Measurements from ENCODE around the gene KRT84. TPM values are rescaled to one million over a fixed set of nuclear protein-coding genes. Genes with fewer than 3 reads are reported as not detected.

The KRT84 gene, protein sequence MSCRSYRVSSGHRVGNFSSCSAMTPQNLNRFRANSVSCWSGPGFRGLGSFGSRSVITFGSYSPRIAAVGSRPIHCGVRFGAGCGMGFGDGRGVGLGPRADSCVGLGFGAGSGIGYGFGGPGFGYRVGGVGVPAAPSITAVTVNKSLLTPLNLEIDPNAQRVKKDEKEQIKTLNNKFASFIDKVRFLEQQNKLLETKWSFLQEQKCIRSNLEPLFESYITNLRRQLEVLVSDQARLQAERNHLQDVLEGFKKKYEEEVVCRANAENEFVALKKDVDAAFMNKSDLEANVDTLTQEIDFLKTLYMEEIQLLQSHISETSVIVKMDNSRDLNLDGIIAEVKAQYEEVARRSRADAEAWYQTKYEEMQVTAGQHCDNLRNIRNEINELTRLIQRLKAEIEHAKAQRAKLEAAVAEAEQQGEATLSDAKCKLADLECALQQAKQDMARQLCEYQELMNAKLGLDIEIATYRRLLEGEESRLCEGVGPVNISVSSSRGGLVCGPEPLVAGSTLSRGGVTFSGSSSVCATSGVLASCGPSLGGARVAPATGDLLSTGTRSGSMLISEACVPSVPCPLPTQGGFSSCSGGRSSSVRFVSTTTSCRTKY
- not detected in 5 replicates for total RNA-seq (2022; extraction: Qiagen RNA extraction)

DNA sequence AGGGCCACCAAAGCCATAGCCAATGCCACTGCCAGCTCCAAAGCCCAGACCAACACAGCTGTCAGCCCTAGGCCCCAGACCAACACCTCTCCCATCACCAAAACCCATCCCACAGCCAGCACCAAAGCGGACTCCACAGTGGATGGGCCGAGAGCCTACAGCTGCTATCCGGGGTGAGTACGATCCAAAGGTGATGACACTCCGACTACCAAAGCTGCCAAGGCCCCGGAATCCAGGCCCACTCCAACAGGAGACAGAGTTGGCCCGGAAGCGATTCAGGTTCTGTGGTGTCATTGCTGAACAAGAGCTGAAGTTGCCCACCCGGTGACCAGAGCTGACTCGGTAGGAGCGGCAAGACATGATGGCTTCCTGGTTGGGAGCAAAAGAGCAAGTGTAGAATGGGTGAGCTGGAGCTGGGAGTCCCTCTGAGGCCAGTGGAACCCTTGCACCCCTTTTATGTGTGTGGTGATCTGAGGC, at the start of gene KRT84:
KRT84 (minus strand) TSS at position 427 of the 477 bp plus-strand sequence; CDS start at position 360, 67 bp downstream.

DNA sequence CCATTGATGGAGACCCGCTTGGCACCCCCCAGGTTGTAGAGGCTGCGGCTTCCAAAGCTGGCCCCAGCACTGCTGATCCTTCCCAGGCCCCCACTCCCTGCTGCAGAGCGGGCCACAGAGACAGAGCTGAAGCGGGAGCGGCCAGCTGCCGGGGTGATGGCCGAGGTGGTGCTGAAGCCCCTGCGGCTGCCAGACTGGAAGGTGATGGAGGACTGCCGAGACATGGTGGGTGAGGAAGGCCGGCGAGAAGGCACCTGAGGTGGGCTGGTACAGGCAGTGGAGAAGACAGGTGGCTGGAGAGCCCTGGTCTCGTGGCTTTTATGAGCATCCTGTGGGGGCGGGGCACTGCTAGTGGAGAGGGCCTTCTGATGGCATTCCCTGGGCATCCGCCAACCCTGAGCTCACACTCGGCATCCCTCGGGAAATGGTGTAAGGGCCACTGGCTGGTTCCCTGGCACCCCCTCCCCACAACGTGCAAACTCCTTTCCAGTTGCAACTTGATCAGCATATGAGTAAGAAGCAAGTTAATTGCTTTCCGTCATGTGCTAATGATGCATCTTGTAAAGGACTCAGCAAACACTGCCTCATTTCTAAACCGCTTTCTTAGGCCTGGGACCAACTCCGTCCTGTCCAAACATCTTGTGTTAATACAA, 48.8 kb upstream of the KRT84 start, which contains the start of gene KRT75:
KRT75 (minus strand) TSS at position 291 of the 653 bp plus-strand sequence; CDS start at position 224, 67 bp downstream.

DNA sequence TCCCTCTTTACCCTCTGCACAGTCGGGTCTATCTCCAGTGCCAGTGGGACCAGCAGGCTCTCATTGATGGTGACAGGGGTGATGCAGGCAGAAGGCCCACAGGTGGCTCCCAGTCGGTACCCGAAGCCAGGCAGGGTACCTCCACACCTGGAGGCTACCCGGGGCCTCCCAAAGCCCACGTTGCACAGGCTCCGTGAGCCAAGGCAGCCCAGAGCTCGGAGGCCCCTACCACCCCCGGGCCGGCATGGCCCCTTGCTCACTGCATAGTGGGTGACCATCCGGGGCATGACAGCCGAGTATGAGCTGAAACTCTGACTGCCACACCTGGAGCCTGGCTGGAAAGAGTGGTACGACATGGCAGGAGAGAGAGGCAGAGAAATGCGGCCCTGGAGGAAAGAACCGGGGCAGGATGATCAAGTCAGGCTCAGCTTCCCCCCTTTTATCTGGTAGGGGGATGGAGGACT, 20.5 kb upstream of the KRT84 start, which contains the start of gene KRT82:
KRT82 (minus strand) TSS at position 414 of the 464 bp plus-strand sequence; CDS start at position 356, 58 bp downstream.

DNA sequence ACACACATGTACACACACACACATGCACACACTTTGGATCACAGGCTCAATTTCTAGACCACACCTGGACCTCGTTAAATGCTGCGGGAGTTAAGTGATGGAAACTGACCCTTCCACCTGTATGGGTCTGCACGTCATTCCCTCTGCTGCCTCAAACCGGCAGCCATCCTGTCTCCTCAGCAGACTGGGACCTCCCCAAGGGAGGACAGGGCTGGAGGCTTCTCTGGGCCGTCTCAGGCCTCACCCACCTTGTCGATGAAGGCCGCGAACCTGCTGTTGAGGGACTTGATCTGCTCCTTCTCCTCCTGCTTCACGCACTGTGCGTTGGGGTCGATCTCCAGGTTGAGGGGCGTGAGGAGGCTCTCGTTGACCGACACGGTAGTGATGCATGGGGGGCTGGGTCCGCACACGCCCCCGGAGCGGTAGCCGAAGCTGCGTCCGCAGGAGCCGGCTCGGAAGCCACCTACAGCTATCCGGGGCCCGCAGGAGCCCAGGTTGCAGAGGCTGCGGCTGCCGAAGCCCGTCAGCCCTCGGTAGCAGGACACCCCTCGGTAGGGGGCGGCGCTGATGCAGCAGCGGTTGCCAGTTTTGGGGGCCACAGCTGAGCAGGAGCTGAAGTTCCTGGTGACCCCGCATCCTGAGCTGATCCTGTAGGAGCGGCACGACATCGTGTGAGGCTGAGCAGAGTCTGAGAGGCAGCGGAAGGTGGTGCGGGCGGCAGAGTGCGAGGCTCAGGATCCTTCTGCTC, 18.5 kb downstream of the KRT84 start, which contains the start of gene KRT85:
KRT85 (minus strand) TSS at position 744 of the 748 bp plus-strand sequence; CDS start at position 668, 76 bp downstream.

Other genes with a start within 250 kb of the KRT84 start
- gene KRT80, start 193.6 kb downstream of the KRT84 start, total RNA-seq (2022; extraction: Qiagen RNA extraction) = 32.8 to 47.3 TPM (median 38.9 TPM) in 5 replicates
- 5,269 to 6,220 TPM (median 5,903 TPM) in 5 replicates for gene KRT7, start 152.4 kb downstream of the KRT84 start, total RNA-seq (2022; extraction: Qiagen RNA extraction)
- gene KRT86, start 111.0 kb downstream of the KRT84 start, total RNA-seq (2022; extraction: Qiagen RNA extraction) = 30.0 to 47.3 TPM (median 45.3 TPM) in 5 replicates
- 3,224 to 4,157 TPM (median 4,024 TPM) in 5 replicates for gene KRT81, start 94.1 kb downstream of the KRT84 start, total RNA-seq (2022; extraction: Qiagen RNA extraction)
- 3.3 to 6.3 TPM (median 5.5 TPM) in 5 replicates for gene KRT83, start 64.3 kb downstream of the KRT84 start, total RNA-seq (2022; extraction: Qiagen RNA extraction)
- gene KRT85, start 18.2 kb downstream of the KRT84 start, total RNA-seq (2022; extraction: Qiagen RNA extraction) = 0.05 to 0.10 TPM in 2 of 5 replicates, not detected in the others
- not detected in 5 replicates for gene KRT82, start 20.7 kb upstream of the KRT84 start, total RNA-seq (2022; extraction: Qiagen RNA extraction)
- gene KRT75, start 48.7 kb upstream of the KRT84 start, total RNA-seq (2022; extraction: Qiagen RNA extraction) = 0.09 to 0.17 TPM (median 0.11 TPM) in 4 of 5 replicates, not detected in the other
- gene KRT6B, start 66.5 kb upstream of the KRT84 start, total RNA-seq (2022; extraction: Qiagen RNA extraction) = 0.05 to 0.07 TPM in 2 of 5 replicates, not detected in the others
- not detected in 5 replicates for gene KRT6C, start 88.2 kb upstream of the KRT84 start, total RNA-seq (2022; extraction: Qiagen RNA extraction)
- gene KRT6A, start 107.6 kb upstream of the KRT84 start, total RNA-seq (2022; extraction: Qiagen RNA extraction) = 10.0 to 14.8 TPM (median 12.1 TPM) in 5 replicates
- 0.52 to 0.72 TPM (median 0.62 TPM) in 5 replicates for gene KRT5, start 134.7 kb upstream of the KRT84 start, total RNA-seq (2022; extraction: Qiagen RNA extraction)
- 0.02 to 0.09 TPM (median 0.05 TPM) in 3 of 5 replicates, not detected in the others for gene KRT71, start 167.5 kb upstream of the KRT84 start, total RNA-seq (2022; extraction: Qiagen RNA extraction)
- 0.02 to 0.03 TPM in 2 of 5 replicates, not detected in the others for gene KRT74, start 188.2 kb upstream of the KRT84 start, total RNA-seq (2022; extraction: Qiagen RNA extraction)
- gene KRT72, start 215.8 kb upstream of the KRT84 start, total RNA-seq (2022; extraction: Qiagen RNA extraction) = 0.05 TPM in 1 of 5 replicates, not detected in the others
- not detected in 5 replicates for gene KRT73, start 232.9 kb upstream of the KRT84 start, total RNA-seq (2022; extraction: Qiagen RNA extraction)

All from A549 treated with AZD2906 at 1 μM for 4 hours (cell line).